GM23338 (cell line): Measurements from ENCODE around the gene ANAPC2. TPM values are rescaled to one million over a fixed set of nuclear protein-coding genes. Genes with fewer than 3 reads are reported as not detected.

Experiments
- ATAC-seq: fragments of 200-7000 bp; cut with Tn5 transposase; 3 replicates; pipeline ENCODE4 v1.9.1; 2020
- DNase-seq: peaks from one replicate; pipeline ENCODE4 v3.0.0-alpha.2; 2015; ENCODE audit warnings: low spot score
- H2AFZ ChIP-seq: fragments of 200-600 bp; sonication (generic); 2 replicates; pipeline ENCODE4 v1.8.0; 2016; ENCODE audit warnings: antibody characterized with exemption, mild to moderate bottlenecking, moderate library complexity
- H3F3A ChIP-seq: fragments of 200-600 bp; sonication (generic); replicated peaks from 2 replicates; pipeline ENCODE4 v1.8.0; 2017; ENCODE audit warnings: antibody characterized with exemption, mixed run types, low read depth
- H3K27ac ChIP-seq: fragments of 200-600 bp; sonication (generic); 2 replicates; pipeline ENCODE4 v1.6.1; 2016; ENCODE audit warnings: low read depth
- H3K27me3 ChIP-seq: fragments of 200-600 bp; sonication (generic); 2 replicates; pipeline ENCODE4 v1.8.0; 2016; ENCODE audit warnings: mild to moderate bottlenecking, mixed run types, moderate library complexity; ENCODE audit not compliant: insufficient read depth
- H3K36me3 ChIP-seq: fragments of 200-600 bp; sonication (generic); 2 replicates; pipeline ENCODE4 v1.8.0; 2016; ENCODE audit warnings: mild to moderate bottlenecking; ENCODE audit not compliant: insufficient read depth
- H3K4me1 ChIP-seq: fragments of 200-600 bp; sonication (generic); 2 replicates; pipeline ENCODE4 v1.8.0; 2016; ENCODE audit warnings: mild to moderate bottlenecking, moderate library complexity; ENCODE audit not compliant: insufficient read depth
- H3K4me2 ChIP-seq: fragments of 200-600 bp; sonication (generic); 2 replicates; pipeline ENCODE4 v1.7.1; 2017; ENCODE audit warnings: mixed run types
- H3K4me3 ChIP-seq: fragments of 200-600 bp; sonication (generic); 2 replicates; pipeline ENCODE4 v1.6.1; 2016; ENCODE audit warnings: mixed run types
- H3K79me2 ChIP-seq: fragments of 200-600 bp; sonication (generic); replicated peaks from 2 replicates; pipeline ENCODE4 v1.8.0; 2017; ENCODE audit warnings: mild to moderate bottlenecking; ENCODE audit not compliant: insufficient read depth
- H3K9me2 ChIP-seq: fragments of 200-600 bp; sonication (generic); 2 replicates; pipeline ENCODE4 v1.8.0; 2017; ENCODE audit not compliant: insufficient read depth
- H4K20me1 ChIP-seq: fragments of 200-600 bp; sonication (generic); replicated peaks from 2 replicates; pipeline ENCODE4 v1.8.0; 2017; ENCODE audit warnings: mild to moderate bottlenecking; ENCODE audit not compliant: insufficient read depth
- H3K27ac Mint-ChIP-seq: 2 replicates; pipeline ENCODE4 v1.8.0; 2020; ENCODE audit warnings: inconsistent platforms, mild to moderate bottlenecking, moderate library complexity, mixed read lengths
- H3K27me3 Mint-ChIP-seq: 3 replicates; pipeline ENCODE4 v1.8.0; 2022; ENCODE audit warnings: low read depth, mild to moderate bottlenecking, moderate library complexity, mixed read lengths, inconsistent platforms; ENCODE audit not compliant: insufficient read depth, poor library complexity
- H3K36me3 Mint-ChIP-seq: 3 replicates; pipeline ENCODE4 v1.8.0; 2021; ENCODE audit warnings: low read depth, mild to moderate bottlenecking, inconsistent platforms, moderate library complexity, mixed read lengths
- H3K4me1 Mint-ChIP-seq: 3 replicates; pipeline ENCODE4 v1.8.0; 2020; ENCODE audit warnings: mild to moderate bottlenecking, inconsistent platforms, mixed read lengths
- H3K4me3 Mint-ChIP-seq: 3 replicates; pipeline ENCODE4 v1.8.0; 2021; ENCODE audit warnings: moderate library complexity, mild to moderate bottlenecking, inconsistent platforms, mixed read lengths
- H3K9me3 Mint-ChIP-seq: 3 replicates; pipeline ENCODE4 v1.8.0; 2020; ENCODE audit warnings: moderate library complexity, mild to moderate bottlenecking, inconsistent platforms, mixed read lengths
- CREB1 ChIP-seq: fragments of 250-450 bp; sonication (Bioruptor Pico); IDR thresholded peaks from 2 replicates; pipeline ENCODE4 v1.5.0; 2020; ENCODE audit warnings: low read depth, mild to moderate bottlenecking, moderate library complexity
- CTCF ChIP-seq, 2 experiments: fragments of 200-600 bp in 1 of 2; sonication (generic) in 1 of 2; conservative IDR thresholded peaks; 2 replicates each; pipeline versions ENCODE4 v1.5.1 to v1.6.1; 2016 to 2017; ENCODE audit warnings: antibody characterized with exemption in 2 of 2, low read depth in 2 of 2, mild to moderate bottlenecking in 2 of 2, moderate library complexity in 1 of 2
- ETS1 ChIP-seq: IDR thresholded peaks from 2 replicates; pipeline ENCODE4 v1.6.1; 2016; ENCODE audit warnings: antibody characterized with exemption
- EZH2 ChIP-seq: fragments of 200-600 bp; sonication (generic); IDR thresholded peaks from one replicate; pipeline ENCODE4 v1.8.0; 2017; ENCODE audit warnings: antibody characterized with exemption, mild to moderate bottlenecking, low read depth; ENCODE audit not compliant: unreplicated experiment
- JUNB ChIP-seq: IDR thresholded peaks from one replicate; pipeline ENCODE4 v1.6.1; 2016; ENCODE audit warnings: antibody characterized with exemption; ENCODE audit not compliant: unreplicated experiment
- NANOG ChIP-seq: IDR thresholded peaks from 2 replicates; pipeline ENCODE4 v1.6.1; 2016; ENCODE audit warnings: antibody characterized with exemption, borderline replicate concordance
- STAT1 ChIP-seq: IDR thresholded peaks from one replicate; pipeline ENCODE4 v1.6.1; 2016; ENCODE audit warnings: antibody characterized with exemption; ENCODE audit not compliant: unreplicated experiment
- ZNF114 ChIP-seq: fragments of 250-450 bp; sonication (Bioruptor Pico); IDR thresholded peaks from 2 replicates; pipeline ENCODE4 v1.5.0; 2020; ENCODE audit warnings: mild to moderate bottlenecking, moderate library complexity
- ZNF331 ChIP-seq: fragments of 250-450 bp; sonication (Bioruptor Pico); IDR thresholded peaks from 2 replicates; pipeline ENCODE4 v1.5.0; 2020; ENCODE audit warnings: low read depth, mild to moderate bottlenecking, moderate library complexity
- ZNF462 ChIP-seq: fragments of 250-450 bp; sonication (Bioruptor Pico); IDR thresholded peaks from 2 replicates; pipeline ENCODE4 v1.5.0; 2020; ENCODE audit warnings: mild to moderate bottlenecking, moderate library complexity
- polyA plus RNA-seq: library from polyadenylated mRNA; unstranded; fragments of >200 nt; fragmentation: Nextera tagmentation; extraction: Ambion mirVana; gene quantifications from 2 replicates; pipeline ENCODE4 v1.2.1, GENCODE V29; 2016
- total RNA-seq: library from RNA; depleted of rRNA; stranded (reverse); fragments of >200 nt; shearing (Covaris generic); gene quantifications from 2 replicates; pipeline ENCODE4 v1.2.3, GENCODE V29; 2014

ANAPC2 gene
- total and polyA plus RNA-seq, 2 experiments from 2014 or later = 16.4 to 42.9 TPM

DNA sequence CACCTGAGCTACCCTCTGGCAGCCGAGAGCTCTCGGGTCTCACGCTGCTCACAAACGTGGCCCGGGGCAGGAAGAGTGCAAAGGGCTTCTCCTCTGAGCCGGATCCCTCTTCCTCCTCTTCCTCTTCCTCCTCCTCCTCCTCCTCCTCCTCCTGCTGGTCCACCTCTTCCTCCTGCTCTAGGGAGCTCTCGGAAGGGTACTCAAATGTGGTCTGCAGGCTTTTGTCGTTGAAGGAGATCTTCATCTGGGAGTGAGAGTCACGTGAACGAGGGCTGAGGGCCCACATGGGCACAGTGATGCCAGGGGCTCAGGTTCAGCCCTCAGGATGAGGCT, 4.1 kb upstream of the ANAPC2 start:
- H3K4me3 ChIP-seq = no peak overlapping the region
- no peaks in the 10 kb centered on the region; the same call in 2 of the 3 replicates for H3K9me3 Mint-ChIP-seq
- H3K36me3 Mint-ChIP-seq = peaks cover 5% of the 10 kb centered on the region
- H3K36me3 ChIP-seq = no peaks in the 10 kb centered on the region
- peaks cover 11% of the 10 kb centered on the region for H3K4me1 ChIP-seq
- no peaks in the 10 kb centered on the region for H3K9me2 ChIP-seq
- H3K4me3 Mint-ChIP-seq = no peak overlapping the region
- H2AFZ ChIP-seq = no peak overlapping the region
- H3K27ac ChIP-seq = no peak overlapping the region
- 0 out of 2 replicates have a peak, but pooled peaks cover 2% of the 10 kb centered on the region for H3F3A ChIP-seq
- no peaks in the 10 kb centered on the region for H3K27me3 ChIP-seq
- H3K27ac Mint-ChIP-seq = no peak overlapping the region
- H3K27me3 Mint-ChIP-seq = peaks cover 12% of the 10 kb centered on the region
- ATAC-seq (no peak), DNase-seq (no peak)
- H3K79me2 ChIP-seq = peaks cover 36% of the 10 kb centered on the region
- no peaks in the 10 kb centered on the region; the same call in 1 of the 2 replicates for H4K20me1 ChIP-seq
- TF ChIP-seq ZNF114 (no peak), ZNF331 (no peak), CTCF (conservative IDR thresholded peaks at IDR 0.05; ENCODE audit: low read depth in 2 of 2) (no peak), STAT1 (no peak), NANOG (no peak), JUNB (no peak), ZNF462 (CRISPR knock-in tag) (no peak), CREB1 (no peak), ETS1 (no peak), EZH2 (no peak)
- H3K4me2 ChIP-seq = no peak overlapping the region
- peaks cover 16% of the 10 kb centered on the region for H3K4me1 Mint-ChIP-seq
